MCF 10A (cell line): Measurements from ENCODE around the gene ZNF710. TPM values are rescaled to one million over a fixed set of nuclear protein-coding genes. Genes with fewer than 3 reads are reported as not detected.

Source experiments
- BruUV-seq: library from RNA; stranded (reverse); fragments of 400-500 nt; replicated peaks from 2 replicates; lab custom pipeline; 2021; lab: Mats Ljungman, UMichigan
- CTCF ChIA-PET: fragments of 300-600 bp; sonication (Branson Sonifier 250); formaldehyde crosslinking; extraction: SDS; loops from one replicate; lab custom pipeline; 2021; ENCODE audit warnings: antibody characterized with exemption, inconsistent platforms; lab: Yijun Ruan, JAX
- POLR2A ChIA-PET: fragments of 300-600, 350-650 bp; sonication (Branson Sonifier 250); formaldehyde crosslinking; extraction: SDS; loops from one replicate; lab custom pipeline; 2020; ENCODE audit warnings: antibody characterized with exemption, inconsistent platforms; lab: Yijun Ruan, JAX
- DNase-seq: peaks from one replicate; pipeline ENCODE4 v3.0.0-alpha.2; 2018; ENCODE audit not compliant: unreplicated experiment
- H3K27ac Mint-ChIP-seq: one replicate; pipeline ENCODE4 v1.8.0; 2022; ENCODE audit warnings: mild to moderate bottlenecking, low read depth, mixed read lengths; ENCODE audit not compliant: unreplicated experiment
- H3K27me3 Mint-ChIP-seq: one replicate; pipeline ENCODE4 v1.8.0; 2022; ENCODE audit warnings: mixed read lengths; ENCODE audit not compliant: insufficient read depth, unreplicated experiment
- H3K36me3 Mint-ChIP-seq: one replicate; pipeline ENCODE4 v1.8.0; 2022; ENCODE audit warnings: mild to moderate bottlenecking, moderate library complexity, mixed read lengths; ENCODE audit not compliant: insufficient read depth, unreplicated experiment
- H3K4me1 Mint-ChIP-seq: one replicate; pipeline ENCODE4 v1.8.0; 2022; ENCODE audit warnings: mixed read lengths; ENCODE audit not compliant: insufficient read depth, unreplicated experiment
- H3K4me3 Mint-ChIP-seq: one replicate; pipeline ENCODE4 v1.8.0; 2022; ENCODE audit warnings: mild to moderate bottlenecking, moderate library complexity, mixed read lengths; ENCODE audit not compliant: unreplicated experiment
- H3K9me3 Mint-ChIP-seq: one replicate; pipeline ENCODE4 v1.8.0; 2022; ENCODE audit warnings: mixed read lengths; ENCODE audit not compliant: unreplicated experiment
- intact Hi-C: fragments of 100-400 bp; cut with micrococcal nuclease; formaldehyde crosslinking; loops from 2 replicates; pipeline ENCODE4 v1.14.1; 2022
- total RNA-seq: library from RNA; stranded (reverse); gene quantifications from 2 replicates; pipeline ENCODE4 v1.2.3, GENCODE V29; 2022
- TF ChIP-seq, protein P1 (sequence below): fragments of 200-600 bp; IDR thresholded peaks from one replicate; pipeline ENCODE4 v1.8.0; 2022; ENCODE audit warnings: antibody characterized with exemption, mild to moderate bottlenecking; ENCODE audit not compliant: unreplicated experiment

The ZNF710 gene
- total RNA-seq, 1 experiment from 2014 or later: 27.3 TPM

DNA sequence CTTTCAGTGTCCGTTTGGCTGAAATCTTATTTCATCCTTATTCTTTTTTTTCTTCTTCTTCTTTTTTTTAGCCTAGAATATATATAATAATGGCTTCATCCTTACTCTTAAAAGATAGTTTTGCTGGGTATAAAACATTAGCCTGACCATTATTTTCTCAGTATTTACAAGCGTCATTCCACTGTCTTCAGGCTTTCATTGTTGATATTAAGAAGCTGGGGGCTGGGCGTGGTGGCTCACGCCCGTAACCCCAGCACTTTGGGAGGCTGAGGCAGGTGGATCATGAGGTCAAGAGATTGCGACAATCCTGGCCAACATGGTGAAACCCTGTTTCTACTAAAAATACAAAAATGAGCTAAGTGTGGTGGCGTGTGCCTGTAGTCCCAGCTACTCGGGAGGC lies 10.6 kb downstream of the ZNF710 start:
- H3K4me1 Mint-ChIP-seq: peaks cover 24% of the 10 kb centered on the region
- H3K9me3 Mint-ChIP-seq: peaks cover 12% of the 10 kb centered on the region
- H3K36me3 Mint-ChIP-seq: peaks cover 12% of the 10 kb centered on the region
- no peaks in the 10 kb centered on the region for H3K27me3 Mint-ChIP-seq
- no TSS peak for BruUV-seq
- intact Hi-C loops: no loop called here
- ChIA-PET POLR2A (interaction anchor here (0.6 to 8.2 kb wide), 4 partner anchors 9 to 88 kb away, joined by 3 to 173 read pairs (median 3); partner anchors contain the start of gene ZNF710), CTCF (interaction anchor here (0.9 kb wide), 1 partner anchor 15 kb away, joined by 4 read pairs; no protein-coding TSS in a partner anchor)
- TF ChIP-seq, protein P1, sequence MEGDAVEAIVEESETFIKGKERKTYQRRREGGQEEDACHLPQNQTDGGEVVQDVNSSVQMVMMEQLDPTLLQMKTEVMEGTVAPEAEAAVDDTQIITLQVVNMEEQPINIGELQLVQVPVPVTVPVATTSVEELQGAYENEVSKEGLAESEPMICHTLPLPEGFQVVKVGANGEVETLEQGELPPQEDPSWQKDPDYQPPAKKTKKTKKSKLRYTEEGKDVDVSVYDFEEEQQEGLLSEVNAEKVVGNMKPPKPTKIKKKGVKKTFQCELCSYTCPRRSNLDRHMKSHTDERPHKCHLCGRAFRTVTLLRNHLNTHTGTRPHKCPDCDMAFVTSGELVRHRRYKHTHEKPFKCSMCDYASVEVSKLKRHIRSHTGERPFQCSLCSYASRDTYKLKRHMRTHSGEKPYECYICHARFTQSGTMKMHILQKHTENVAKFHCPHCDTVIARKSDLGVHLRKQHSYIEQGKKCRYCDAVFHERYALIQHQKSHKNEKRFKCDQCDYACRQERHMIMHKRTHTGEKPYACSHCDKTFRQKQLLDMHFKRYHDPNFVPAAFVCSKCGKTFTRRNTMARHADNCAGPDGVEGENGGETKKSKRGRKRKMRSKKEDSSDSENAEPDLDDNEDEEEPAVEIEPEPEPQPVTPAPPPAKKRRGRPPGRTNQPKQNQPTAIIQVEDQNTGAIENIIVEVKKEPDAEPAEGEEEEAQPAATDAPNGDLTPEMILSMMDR: no peak
- DNase-seq: no peak
- H3K27ac Mint-ChIP-seq: no peak overlapping the region
- H3K4me3 Mint-ChIP-seq: no peak overlapping the region

DNA sequence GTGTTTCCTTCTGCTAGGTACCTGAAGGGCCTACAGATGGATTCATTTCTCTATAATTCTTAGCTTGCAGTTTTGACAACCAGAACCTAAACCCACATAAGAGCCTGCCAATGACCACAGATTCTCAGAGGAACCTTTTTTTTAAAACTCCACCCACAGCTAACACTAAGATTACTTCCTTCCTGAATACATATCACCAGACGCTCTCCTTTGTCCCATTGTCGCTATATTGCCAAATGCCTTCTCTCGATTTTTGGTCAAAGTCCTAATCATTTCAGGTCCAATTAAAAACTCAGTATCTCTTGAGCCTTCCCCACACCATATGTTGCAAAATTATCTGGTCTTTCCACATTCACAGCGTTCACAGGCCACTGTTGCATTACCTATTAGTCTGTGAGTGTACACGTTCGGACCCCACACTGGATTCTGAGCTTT lies 12.4 kb downstream of the ZNF710 start:
- H3K9me3 Mint-ChIP-seq: peaks cover 12% of the 10 kb centered on the region
- no peak overlapping the region for H3K4me3 Mint-ChIP-seq
- peaks cover 34% of the 10 kb centered on the region for H3K4me1 Mint-ChIP-seq
- DNase-seq: no peak
- CTCF ChIA-PET: interaction anchor here (0.5 to 2.0 kb wide), 2 partner anchors 9 to 49 kb away, joined by 3 to 10 read pairs; no protein-coding TSS in a partner anchor
- BruUV-seq: no TSS peak
- TF ChIP-seq, protein P1: no peak
- H3K27ac Mint-ChIP-seq: peak overlapping the region; percentile 43
- no peaks in the 10 kb centered on the region for H3K27me3 Mint-ChIP-seq
- peaks cover 12% of the 10 kb centered on the region for H3K36me3 Mint-ChIP-seq
- POLR2A ChIA-PET: interaction anchor here (0.7 to 8.2 kb wide), 4 partner anchors 10 to 55 kb away, joined by 4 to 173 read pairs (median 13); partner anchors contain the start of gene ZNF710
- intact Hi-C loops: no loop called here

DNA sequence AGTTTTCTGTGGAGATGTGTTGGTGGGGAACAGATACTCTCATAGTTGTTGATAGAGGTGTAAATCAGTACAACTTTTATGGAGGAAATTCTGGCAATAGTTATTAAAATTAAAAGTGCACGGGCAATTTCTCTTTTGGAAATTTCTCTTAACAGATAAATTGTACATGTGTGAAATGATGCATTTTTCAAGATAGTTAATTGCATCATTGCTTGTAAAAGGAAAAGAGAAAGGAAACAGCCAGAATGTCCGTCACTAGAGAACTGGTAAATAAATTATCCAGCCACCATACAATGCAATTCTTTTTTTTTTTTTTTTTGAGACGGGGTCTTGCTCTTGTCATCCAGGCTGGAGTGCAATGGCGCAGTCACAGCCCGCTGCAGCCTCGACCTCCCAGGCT lies 14.2 kb downstream of the ZNF710 start:
- TF ChIP-seq, protein P1: no peak
- no peak overlapping the region for H3K4me3 Mint-ChIP-seq
- CTCF ChIA-PET: interaction anchor here (0.6 to 0.8 kb wide), 3 partner anchors 10 to 102 kb away, joined by 3 to 4 read pairs (median 3); no protein-coding TSS in a partner anchor

DNA sequence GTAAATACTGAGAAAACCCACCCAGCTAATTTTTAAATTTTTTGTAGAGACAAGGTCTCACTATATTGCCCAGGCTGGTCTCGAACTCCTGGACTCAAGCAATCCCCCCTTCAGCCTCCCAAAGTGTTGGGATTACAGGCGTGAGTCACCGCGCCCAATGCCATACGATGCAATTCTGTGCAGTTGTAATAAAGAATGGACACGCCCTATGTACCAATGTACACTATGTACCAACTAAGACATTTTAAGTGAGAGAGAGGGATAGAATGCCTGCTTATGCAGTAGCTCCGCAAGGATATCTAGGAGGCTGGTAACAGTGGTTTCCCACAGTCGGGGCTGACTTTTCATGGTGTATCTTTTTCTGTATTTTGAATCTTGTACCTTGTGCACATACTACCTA lies 14.6 kb downstream of the ZNF710 start:
- DNase-seq: peak; percentile 92
- Mint-ChIP-seq H3K36me3 (peaks cover 12% of the 10 kb centered on the region), H3K27ac (peak overlapping the region; percentile 84), H3K4me3 (peak overlapping the region; percentile 45), H3K27me3 (no peaks in the 10 kb centered on the region), H3K9me3 (peaks cover 12% of the 10 kb centered on the region), H3K4me1 (peaks cover 22% of the 10 kb centered on the region)
- no TSS peak for BruUV-seq
- intact Hi-C loops: no loop called here
- TF ChIP-seq, protein P1: no peak
- ChIA-PET CTCF (interaction anchor here (0.6 to 2.8 kb wide), 7 partner anchors 10 to 103 kb away, joined by 3 to 10 read pairs (median 3); no protein-coding TSS in a partner anchor), POLR2A (interaction anchor here (0.6 to 8.2 kb wide), 19 partner anchors 11 to 233 kb away, joined by 3 to 173 read pairs (median 5); partner anchors contain the start of genes AP3S2, ARPIN and ZNF710)

More for the DNA sequence above, 14.2 kb downstream of the ZNF710 start:
- BruUV-seq: no TSS peak
- no peak for DNase-seq
- Mint-ChIP-seq H3K4me1 (peaks cover 22% of the 10 kb centered on the region), H3K27ac (peak overlapping the region; percentile 27), H3K9me3 (peaks cover 12% of the 10 kb centered on the region), H3K36me3 (peaks cover 12% of the 10 kb centered on the region), H3K27me3 (no peaks in the 10 kb centered on the region)
- intact Hi-C loops: no loop called here
- POLR2A ChIA-PET: interaction anchor here (0.5 to 8.2 kb wide), 9 partner anchors 12 to 122 kb away, joined by 3 to 173 read pairs (median 8); partner anchors contain the start of genes AP3S2, ARPIN and ZNF710
